ENCODE data around the gene RERE.

Gene RERE

DNA sequence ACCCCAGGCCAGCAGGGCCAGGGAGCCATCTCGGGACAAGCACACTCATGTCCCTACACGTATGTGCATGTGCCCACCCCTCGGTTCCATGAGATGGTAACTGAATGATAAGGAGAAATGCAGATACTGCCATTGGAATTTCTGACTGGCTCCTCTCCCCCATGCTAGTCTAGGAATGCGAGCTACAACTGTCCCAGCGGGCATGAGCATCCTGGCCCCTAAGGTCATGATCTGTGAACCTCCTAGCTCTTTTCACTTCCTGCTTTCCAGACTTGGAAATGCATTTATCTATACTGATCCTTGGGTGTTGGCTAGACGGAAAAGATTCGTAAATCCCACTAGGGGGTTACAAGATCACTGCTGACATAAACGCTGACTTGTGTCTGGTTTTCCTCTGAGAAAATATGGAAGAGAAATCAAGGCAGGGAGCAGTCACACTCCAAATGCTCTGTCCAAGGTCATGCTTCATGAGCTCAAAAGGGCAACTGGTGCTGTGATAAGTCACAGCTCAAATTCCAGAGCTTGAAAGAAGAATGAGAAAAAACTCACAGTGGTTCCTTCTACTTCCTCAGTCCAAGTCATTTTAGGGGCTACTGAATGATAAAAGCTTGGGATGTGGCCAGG is 449.8 kb downstream of the RERE start:
- TF ChIP-seq, protein P1, sequence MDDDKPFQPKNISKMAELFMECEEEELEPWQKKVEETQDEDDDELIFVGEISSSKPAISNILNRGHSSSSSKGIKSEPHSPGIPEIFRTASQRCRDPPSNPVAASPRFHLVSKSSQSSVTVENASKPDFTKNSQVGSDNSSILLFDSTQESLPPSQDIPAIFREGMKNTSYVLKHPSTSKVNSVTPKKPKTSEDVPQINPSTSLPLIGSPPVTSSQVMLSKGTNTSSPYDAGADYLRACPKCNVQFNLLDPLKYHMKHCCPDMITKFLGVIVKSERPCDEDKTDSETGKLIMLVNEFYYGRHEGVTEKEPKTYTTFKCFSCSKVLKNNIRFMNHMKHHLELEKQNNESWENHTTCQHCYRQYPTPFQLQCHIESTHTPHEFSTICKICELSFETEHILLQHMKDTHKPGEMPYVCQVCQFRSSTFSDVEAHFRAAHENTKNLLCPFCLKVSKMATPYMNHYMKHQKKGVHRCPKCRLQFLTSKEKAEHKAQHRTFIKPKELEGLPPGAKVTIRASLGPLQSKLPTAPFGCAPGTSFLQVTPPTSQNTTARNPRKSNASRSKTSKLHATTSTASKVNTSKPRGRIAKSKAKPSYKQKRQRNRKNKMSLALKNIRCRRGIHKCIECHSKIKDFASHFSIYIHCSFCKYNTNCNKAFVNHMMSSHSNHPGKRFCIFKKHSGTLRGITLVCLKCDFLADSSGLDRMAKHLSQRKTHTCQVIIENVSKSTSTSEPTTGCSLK (tag by site-specific recombination; IDR thresholded peaks at IDR 0.05): no peak
- TF ChIP-seq ZNF202 (tag by site-specific recombination; IDR thresholded peaks at IDR 0.05; ENCODE audit: borderline replicate concordance) (no peak), SCRT1 (tag by site-specific recombination; IDR thresholded peaks at IDR 0.05; ENCODE audit: borderline replicate concordance) (no peak), ZNF157 (tag by site-specific recombination; IDR thresholded peaks at IDR 0.05) (no peak), ZNF404 (tag by site-specific recombination; IDR thresholded peaks at IDR 0.05) (no peak), ZNF140 (tag by site-specific recombination; IDR thresholded peaks at IDR 0.05) (no peak)
- TF ChIP-seq, protein P2, sequence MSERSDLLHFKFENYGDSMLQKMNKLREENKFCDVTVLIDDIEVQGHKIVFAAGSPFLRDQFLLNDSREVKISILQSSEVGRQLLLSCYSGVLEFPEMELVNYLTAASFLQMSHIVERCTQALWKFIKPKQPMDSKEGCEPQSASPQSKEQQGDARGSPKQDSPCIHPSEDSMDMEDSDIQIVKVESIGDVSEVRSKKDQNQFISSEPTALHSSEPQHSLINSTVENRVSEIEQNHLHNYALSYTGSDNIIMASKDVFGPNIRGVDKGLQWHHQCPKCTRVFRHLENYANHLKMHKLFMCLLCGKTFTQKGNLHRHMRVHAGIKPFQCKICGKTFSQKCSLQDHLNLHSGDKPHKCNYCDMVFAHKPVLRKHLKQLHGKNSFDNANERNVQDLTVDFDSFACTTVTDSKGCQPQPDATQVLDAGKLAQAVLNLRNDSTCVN (tag by site-specific recombination; optimal IDR thresholded peaks at IDR 0.05): no peak
- POLR2A ChIA-PET: no interaction called here
- H3K27ac ChIP-seq (ENCODE audit: extremely low read depth, low read depth, low read length): no peak overlapping the region
- H3K36me3 ChIP-seq (ENCODE audit: control insufficient read depth in 2 of 2, insufficient read depth in 1 of 2, low read length in 2 of 2): peaks cover 0 to 38% of the 10 kb centered on the region in 2 experiments; a peak in 1 of 3 replicates
- H3K9me3 ChIP-seq (ENCODE audit: control insufficient read depth, insufficient read depth, low read depth, low read length): no peaks in the 10 kb centered on the region
- H3K4me3 ChIP-seq (ENCODE audit: low read depth, low read length): no peak overlapping the region
- H3K4me1 ChIP-seq (ENCODE audit: control insufficient read depth, insufficient read depth, low read length): peaks cover 7% of the 10 kb centered on the region
- CTCF ChIA-PET: interaction anchor here (1.2 to 1.8 kb wide), 3 partner anchors 14 to 18 kb away, joined by 3 to 8 read pairs (median 5); no protein-coding TSS in a partner anchor

DNA sequence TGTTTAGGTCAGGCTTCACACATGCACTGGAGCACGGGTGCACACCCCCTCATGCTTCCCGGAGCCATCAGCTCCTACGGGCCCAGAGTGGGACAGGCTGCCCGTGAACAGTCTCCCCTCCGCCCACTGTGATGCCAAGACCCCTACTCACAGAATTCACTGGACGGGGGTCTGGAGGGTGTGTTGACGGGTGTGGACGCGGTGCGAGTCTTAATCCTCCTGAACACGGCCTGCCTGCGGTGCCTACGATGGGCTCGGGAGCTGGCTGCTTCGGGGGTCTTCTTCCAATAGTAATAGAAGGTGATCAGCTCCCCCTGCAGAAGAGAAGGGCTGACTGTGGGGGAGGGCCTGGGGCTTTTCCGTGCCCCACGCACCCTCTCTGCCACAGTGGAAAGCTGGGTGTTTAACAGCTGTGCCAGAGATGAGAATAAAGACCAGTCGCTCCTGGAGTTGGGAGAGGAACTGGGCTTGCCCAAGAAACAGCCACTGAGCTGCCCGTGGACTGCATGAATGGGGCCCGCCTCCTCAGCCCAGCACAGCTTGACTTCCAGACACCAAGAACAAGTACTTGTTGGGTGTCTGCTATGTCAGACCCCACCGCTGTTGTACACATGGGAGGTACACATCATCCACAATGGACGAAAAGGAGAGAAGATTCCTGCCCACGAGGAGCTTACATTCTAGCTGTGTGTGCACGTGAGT is 451.6 kb downstream of the RERE start:
- H3K4me3 ChIP-seq (ENCODE audit: low read depth, low read length): no peak overlapping the region
- CTCF ChIA-PET: interaction anchor here (0.5 to 1.0 kb wide), 3 partner anchors 390 to 1318 kb away, joined by 3 read pairs; no protein-coding TSS in a partner anchor
- H3K4me1 ChIP-seq (ENCODE audit: control insufficient read depth, insufficient read depth, low read length): peaks cover 2% of the 10 kb centered on the region; the same call in 1 of the 2 replicates
- peaks cover 0 to 54% of the 10 kb centered on the region in 2 experiments; a peak in 2 of 3 replicates for H3K36me3 ChIP-seq (ENCODE audit: control insufficient read depth in 2 of 2, insufficient read depth in 1 of 2, low read length in 2 of 2)
- no peak overlapping the region for H3K27ac ChIP-seq (ENCODE audit: extremely low read depth, low read depth, low read length)
- POLR2A ChIA-PET: no interaction called here
- no peaks in the 10 kb centered on the region for H3K9me3 ChIP-seq (ENCODE audit: control insufficient read depth, insufficient read depth, low read depth, low read length)
- TF ChIP-seq ZNF768 (tag by site-specific recombination; IDR thresholded peaks at IDR 0.05): no peak
- TF ChIP-seq ZNF514 (tag by site-specific recombination; IDR thresholded peaks at IDR 0.05): no peak
- TF ChIP-seq, protein P3, sequence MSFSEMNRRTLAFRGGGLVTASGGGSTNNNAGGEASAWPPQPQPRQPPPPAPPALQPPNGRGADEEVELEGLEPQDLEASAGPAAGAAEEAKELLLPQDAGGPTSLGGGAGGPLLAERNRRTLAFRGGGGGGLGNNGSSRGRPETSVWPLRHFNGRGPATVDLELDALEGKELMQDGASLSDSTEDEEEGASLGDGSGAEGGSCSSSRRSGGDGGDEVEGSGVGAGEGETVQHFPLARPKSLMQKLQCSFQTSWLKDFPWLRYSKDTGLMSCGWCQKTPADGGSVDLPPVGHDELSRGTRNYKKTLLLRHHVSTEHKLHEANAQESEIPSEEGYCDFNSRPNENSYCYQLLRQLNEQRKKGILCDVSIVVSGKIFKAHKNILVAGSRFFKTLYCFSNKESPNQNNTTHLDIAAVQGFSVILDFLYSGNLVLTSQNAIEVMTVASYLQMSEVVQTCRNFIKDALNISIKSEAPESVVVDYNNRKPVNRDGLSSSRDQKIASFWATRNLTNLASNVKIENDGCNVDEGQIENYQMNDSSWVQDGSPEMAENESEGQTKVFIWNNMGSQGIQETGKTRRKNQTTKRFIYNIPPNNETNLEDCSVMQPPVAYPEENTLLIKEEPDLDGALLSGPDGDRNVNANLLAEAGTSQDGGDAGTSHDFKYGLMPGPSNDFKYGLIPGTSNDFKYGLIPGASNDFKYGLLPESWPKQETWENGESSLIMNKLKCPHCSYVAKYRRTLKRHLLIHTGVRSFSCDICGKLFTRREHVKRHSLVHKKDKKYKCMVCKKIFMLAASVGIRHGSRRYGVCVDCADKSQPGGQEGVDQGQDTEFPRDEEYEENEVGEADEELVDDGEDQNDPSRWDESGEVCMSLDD (tag by site-specific recombination; IDR thresholded peaks at IDR 0.05): no peak
- no peak for TF ChIP-seq ZNF266 (tag by site-specific recombination; IDR thresholded peaks at IDR 0.05; ENCODE audit: low read depth)
- TF ChIP-seq ZFP3 (tag by site-specific recombination; IDR thresholded peaks at IDR 0.05; ENCODE audit: low read depth): no peak
- TF ChIP-seq ZNF596 (tag by site-specific recombination; IDR thresholded peaks at IDR 0.05): no peak

All from HEK293 (cell line).